Stimulated activated memory B cell treated with anti-CD40 and anti-IgM and Interleukin-4, amounts not matched to agents 10 μg/mL and 1 μg/mL and 100 μg/mL, for 72 hours (primary cell): Measurements from ENCODE around the gene HGD.
"Not testable (repeated sequence)": the region's sequence is repeated elsewhere in the genome, so short reads cannot be mapped to it uniquely, and the experiment has no call there.

Source experiments
- ATAC-seq: fragments of 150-1000 bp; cut with Tn5 transposase; 2 replicates; pipeline ENCODE4 v1.10.0; 2021
- H3K27ac Mint-ChIP-seq: one replicate; pipeline ENCODE4 v1.8.0; 2022; ENCODE audit warnings: mild to moderate bottlenecking, mixed read lengths
- H3K27me3 Mint-ChIP-seq: one replicate; pipeline ENCODE4 v1.8.0; 2022; ENCODE audit warnings: mixed read lengths
- H3K36me3 Mint-ChIP-seq: one replicate; pipeline ENCODE4 v1.8.0; 2022; ENCODE audit warnings: mixed read lengths
- H3K4me1 Mint-ChIP-seq: one replicate; pipeline ENCODE4 v1.8.0; 2022; ENCODE audit warnings: mixed read lengths
- H3K4me3 Mint-ChIP-seq: one replicate; pipeline ENCODE4 v1.8.0; 2022; ENCODE audit warnings: mild to moderate bottlenecking, moderate library complexity, mixed read lengths
- H3K9me3 Mint-ChIP-seq: one replicate; pipeline ENCODE4 v1.8.0; 2022; ENCODE audit warnings: mixed read lengths

HGD gene

GRCh38 chr3:120682095-120682681, at the start of gene HGD:
Gene HGD, minus strand, starts transcription at chr3:120682239. Its CDS starts 128 bp downstream, at chr3:120682111.
- Mint-ChIP-seq H3K27ac (peak within 1 kb of the TSS; percentile 25), H3K4me3 (no peak within 1 kb of the TSS), H3K27me3 (no peaks in the 10 kb centered on the region), H3K9me3 (peaks cover 5% of the 10 kb centered on the region), H3K4me1 (peaks cover 29% of the 10 kb centered on the region), H3K36me3 (peaks cover 21% of the 10 kb centered on the region)
- no peak for ATAC-seq

- Mint-ChIP-seq H3K9me3 (peaks cover 3% of the 10 kb centered on the region), H3K36me3 (peaks cover 33% of the 10 kb centered on the region), H3K4me3 (no peak overlapping the region), H3K27ac (no peak overlapping the region), H3K4me1 (no peaks in the 10 kb centered on the region), H3K27me3 (no peaks in the 10 kb centered on the region)
- no peak for ATAC-seq
Observed at GRCh38 chr3:120730576-120731542, 48.8 kb upstream of the HGD start.

GRCh38 chr3:120726791-120727190, 44.8 kb upstream of the HGD start:
- no peak for ATAC-seq
- no peak overlapping the region for H3K27ac Mint-ChIP-seq
- H3K27me3 Mint-ChIP-seq, result no peaks in the 10 kb centered on the region
- H3K9me3 Mint-ChIP-seq, result no peaks in the 10 kb centered on the region
- peaks cover 41% of the 10 kb centered on the region for H3K36me3 Mint-ChIP-seq
- no peak overlapping the region for H3K4me3 Mint-ChIP-seq
- no peaks in the 10 kb centered on the region for H3K4me1 Mint-ChIP-seq

GRCh38 chr3:120719167-120719834, 37.3 kb upstream of the HGD start:
- Mint-ChIP-seq H3K27ac (peak overlapping the region; percentile 13), H3K4me1 (peaks cover 38% of the 10 kb centered on the region), H3K36me3 (peaks cover 44% of the 10 kb centered on the region), H3K4me3 (peak overlapping the region; percentile 67)
- not testable (repeated sequence) for ATAC-seq, H3K27me3 Mint-ChIP-seq, H3K9me3 Mint-ChIP-seq

- no peaks in the 10 kb centered on the region for H3K9me3 Mint-ChIP-seq
- no peak overlapping the region for H3K4me3 Mint-ChIP-seq
- ATAC-seq, result no peak
Observed at GRCh38 chr3:120713262-120713661, 31.2 kb upstream of the HGD start.

GRCh38 chr3:120710369-120710768, 28.3 kb upstream of the HGD start:
- peaks cover 19% of the 10 kb centered on the region for H3K4me1 Mint-ChIP-seq
- peaks cover 32% of the 10 kb centered on the region for H3K36me3 Mint-ChIP-seq
- ATAC-seq, result no peak
- no peaks in the 10 kb centered on the region for H3K27me3 Mint-ChIP-seq
- H3K27ac Mint-ChIP-seq, result no peak overlapping the region
- H3K4me3 Mint-ChIP-seq, result no peak overlapping the region
- H3K9me3 Mint-ChIP-seq, result no peaks in the 10 kb centered on the region

More at GRCh38 chr3:120713262-120713661, 31.2 kb upstream of the HGD start:
- Mint-ChIP-seq H3K27ac (no peak overlapping the region), H3K4me1 (peaks cover 19% of the 10 kb centered on the region), H3K36me3 (peaks cover 15% of the 10 kb centered on the region), H3K27me3 (no peaks in the 10 kb centered on the region)

GRCh38 chr3:120708408-120708807, 26.4 kb upstream of the HGD start:
- Mint-ChIP-seq H3K27ac (peak overlapping the region; percentile 35), H3K4me3 (no peak overlapping the region), H3K27me3 (no peaks in the 10 kb centered on the region), H3K9me3 (peaks cover 2% of the 10 kb centered on the region), H3K4me1 (peaks cover 12% of the 10 kb centered on the region), H3K36me3 (peaks cover 39% of the 10 kb centered on the region)
- no peak for ATAC-seq

- Mint-ChIP-seq H3K9me3 (peaks cover 4% of the 10 kb centered on the region), H3K4me3 (no peak overlapping the region), H3K27me3 (no peaks in the 10 kb centered on the region), H3K36me3 (peaks cover 47% of the 10 kb centered on the region), H3K4me1 (peaks cover 12% of the 10 kb centered on the region), H3K27ac (no peak overlapping the region)
- no peak for ATAC-seq
Observed at GRCh38 chr3:120706950-120707349, 24.9 kb upstream of the HGD start.

GRCh38 chr3:120705884-120706582, 24.0 kb upstream of the HGD start:
- no peak overlapping the region for H3K27ac Mint-ChIP-seq

GRCh38 chr3:120699333-120699732, 17.3 kb upstream of the HGD start:
- Mint-ChIP-seq H3K4me3 (no peak overlapping the region), H3K27me3 (no peaks in the 10 kb centered on the region), H3K9me3 (peaks cover 4% of the 10 kb centered on the region), H3K36me3 (peaks cover 46% of the 10 kb centered on the region), H3K27ac (no peak overlapping the region), H3K4me1 (peaks cover 6% of the 10 kb centered on the region)
- ATAC-seq, result no peak

More at GRCh38 chr3:120705884-120706582, 24.0 kb upstream of the HGD start:
- Mint-ChIP-seq H3K4me3 (no peak overlapping the region), H3K4me1 (peaks cover 12% of the 10 kb centered on the region), H3K36me3 (peaks cover 47% of the 10 kb centered on the region), H3K27me3 (no peaks in the 10 kb centered on the region), H3K9me3 (peaks cover 4% of the 10 kb centered on the region)
- ATAC-seq, result no peak

- H3K4me1 Mint-ChIP-seq, result peaks cover 9% of the 10 kb centered on the region
- H3K36me3 Mint-ChIP-seq, result peaks cover 38% of the 10 kb centered on the region
- H3K9me3 Mint-ChIP-seq, result no peaks in the 10 kb centered on the region
- no peaks in the 10 kb centered on the region for H3K27me3 Mint-ChIP-seq
- peak overlapping the region; percentile 79 for H3K27ac Mint-ChIP-seq
- no peak for ATAC-seq
- no peak overlapping the region for H3K4me3 Mint-ChIP-seq
Observed at GRCh38 chr3:120693439-120694171, 11.6 kb upstream of the HGD start.

- peaks cover 17% of the 10 kb centered on the region for H3K4me1 Mint-ChIP-seq
- no peak for ATAC-seq
- no peaks in the 10 kb centered on the region for H3K27me3 Mint-ChIP-seq
- peaks cover 38% of the 10 kb centered on the region for H3K36me3 Mint-ChIP-seq
- no peak overlapping the region for H3K4me3 Mint-ChIP-seq
- peak overlapping the region; percentile 60 for H3K27ac Mint-ChIP-seq
- H3K9me3 Mint-ChIP-seq, result no peaks in the 10 kb centered on the region
Observed at GRCh38 chr3:120689395-120689794, 7.4 kb upstream of the HGD start.

- H3K4me1 Mint-ChIP-seq, result peaks cover 12% of the 10 kb centered on the region
- H3K9me3 Mint-ChIP-seq, result no peaks in the 10 kb centered on the region
- H3K27me3 Mint-ChIP-seq, result no peaks in the 10 kb centered on the region
- peak overlapping the region; percentile 48 for H3K27ac Mint-ChIP-seq
- peak; percentile 92 for ATAC-seq
- peaks cover 31% of the 10 kb centered on the region for H3K36me3 Mint-ChIP-seq
- H3K4me3 Mint-ChIP-seq, result no peak overlapping the region
Observed at GRCh38 chr3:120688121-120688520, 6.1 kb upstream of the HGD start.

GRCh38 chr3:120685411-120685810, 3.4 kb upstream of the HGD start:
- Mint-ChIP-seq H3K4me1 (peaks cover 16% of the 10 kb centered on the region), H3K27me3 (no peaks in the 10 kb centered on the region), H3K27ac (peak overlapping the region; percentile 22), H3K36me3 (peaks cover 15% of the 10 kb centered on the region), H3K9me3 (no peaks in the 10 kb centered on the region), H3K4me3 (no peak overlapping the region)
- ATAC-seq, result no peak
